Measurements from ENCODE around the gene GBX1.

Gene GBX1

DNA sequence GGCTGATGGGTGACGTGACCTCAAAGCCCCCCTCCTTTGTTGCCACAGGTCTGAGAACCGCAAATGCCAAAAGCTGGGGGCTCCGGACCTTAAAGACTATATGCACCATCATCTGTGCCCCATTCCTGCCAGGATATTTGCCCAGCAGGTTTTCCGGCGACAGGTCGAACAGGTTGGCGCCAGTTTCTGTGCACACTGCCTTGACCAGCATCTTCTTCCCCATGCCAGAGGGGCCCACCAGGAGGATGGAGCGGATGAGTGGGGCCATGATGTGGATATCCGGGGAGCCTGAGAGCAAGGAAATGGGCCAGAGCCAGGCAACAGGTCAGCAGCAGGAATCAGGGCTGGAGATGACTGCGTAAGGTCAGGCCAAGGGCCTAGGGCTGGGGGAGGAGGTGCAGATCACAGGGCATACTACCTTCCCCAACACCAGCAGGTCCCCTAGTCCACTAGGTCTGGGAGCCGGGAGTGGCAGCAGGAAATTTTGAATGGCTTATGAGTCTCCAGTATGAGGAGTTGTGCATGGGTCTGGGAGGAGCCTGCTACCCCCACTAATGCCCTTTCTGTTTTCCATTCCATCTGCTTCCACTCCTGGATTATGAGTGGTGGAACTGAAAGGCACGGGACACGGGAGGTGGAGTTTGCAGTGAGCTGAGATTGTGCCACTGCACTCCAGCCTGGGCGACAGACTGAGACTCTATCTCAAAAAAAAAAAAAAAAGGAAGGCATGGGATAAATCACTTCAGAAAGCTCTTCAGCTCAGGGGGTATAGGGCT lies 25.9 kb upstream of the GBX1 start:
- DNase-seq (ENCODE audit: low spot score) = no peak

- DNase-seq (ENCODE audit: low spot score) = no peak
Measured at GRCh38 chr7:151192002-151192539, 24.6 kb upstream of the GBX1 start.

GRCh38 chr7:151191544-151191943 lies 24.1 kb upstream of the GBX1 start:
- no peak for DNase-seq (ENCODE audit: low spot score)

- DNase-seq (ENCODE audit: low spot score) = no peak
Measured at GRCh38 chr7:151189038-151189437, 21.5 kb upstream of the GBX1 start.

DNA sequence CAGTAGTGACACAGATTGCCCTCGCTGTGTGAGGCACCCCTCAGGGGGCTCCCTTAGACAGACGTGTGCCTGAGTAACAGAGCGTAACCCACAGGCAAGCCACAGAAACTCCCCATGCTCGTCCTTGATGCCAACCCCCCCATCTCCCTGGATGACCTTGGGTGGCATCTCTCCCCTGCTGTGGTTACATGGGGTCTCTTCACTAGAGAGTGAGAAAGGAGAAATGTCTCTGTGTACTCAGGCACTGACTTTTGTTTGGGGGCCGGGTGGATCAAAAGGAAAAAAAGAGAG lies 20.7 kb upstream of the GBX1 start:
- DNase-seq (ENCODE audit: low spot score) = no peak

DNA sequence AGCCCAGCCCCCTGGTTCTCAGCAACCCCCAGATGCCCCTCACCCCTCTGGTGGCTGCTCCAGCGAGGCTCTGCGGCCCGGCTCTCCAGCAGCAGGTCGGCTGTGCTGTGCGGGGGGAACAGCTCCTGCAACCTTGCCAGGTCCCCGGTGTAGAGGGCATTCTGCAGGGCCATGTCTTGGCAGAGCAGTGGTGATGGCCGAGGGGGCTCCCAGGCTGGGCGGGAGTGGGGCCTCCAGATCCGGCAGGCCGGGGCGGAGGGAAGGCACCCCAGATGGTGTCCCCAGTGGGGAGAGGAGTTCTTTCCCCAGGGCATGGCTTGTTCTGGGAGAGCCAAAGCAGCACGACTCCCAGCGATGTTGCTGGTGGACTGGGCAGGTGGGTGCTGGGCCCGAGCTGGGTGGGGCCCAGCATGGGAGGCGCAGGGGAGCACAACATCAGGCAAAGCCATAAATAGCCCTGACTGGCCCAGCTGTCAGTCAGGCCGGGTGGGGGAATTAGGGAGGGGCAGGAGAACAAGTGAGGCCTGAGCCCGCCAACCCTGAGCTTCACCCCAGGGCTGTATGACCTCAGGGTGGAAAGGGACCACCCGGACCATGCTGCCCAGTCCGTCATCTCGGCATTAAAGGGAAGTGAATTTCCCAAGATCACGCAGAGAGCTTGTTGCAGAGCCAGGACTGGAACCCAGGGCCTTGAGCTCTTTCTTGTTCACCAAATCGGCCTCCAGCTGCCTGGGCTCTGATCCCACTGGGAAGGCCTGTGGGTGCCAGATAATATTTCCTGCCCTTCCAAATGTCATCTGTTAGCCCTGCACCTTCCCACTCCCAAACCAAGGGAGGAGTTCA lies 20.1 kb upstream of the GBX1 start:
- no peak for DNase-seq (ENCODE audit: low spot score)

DNA sequence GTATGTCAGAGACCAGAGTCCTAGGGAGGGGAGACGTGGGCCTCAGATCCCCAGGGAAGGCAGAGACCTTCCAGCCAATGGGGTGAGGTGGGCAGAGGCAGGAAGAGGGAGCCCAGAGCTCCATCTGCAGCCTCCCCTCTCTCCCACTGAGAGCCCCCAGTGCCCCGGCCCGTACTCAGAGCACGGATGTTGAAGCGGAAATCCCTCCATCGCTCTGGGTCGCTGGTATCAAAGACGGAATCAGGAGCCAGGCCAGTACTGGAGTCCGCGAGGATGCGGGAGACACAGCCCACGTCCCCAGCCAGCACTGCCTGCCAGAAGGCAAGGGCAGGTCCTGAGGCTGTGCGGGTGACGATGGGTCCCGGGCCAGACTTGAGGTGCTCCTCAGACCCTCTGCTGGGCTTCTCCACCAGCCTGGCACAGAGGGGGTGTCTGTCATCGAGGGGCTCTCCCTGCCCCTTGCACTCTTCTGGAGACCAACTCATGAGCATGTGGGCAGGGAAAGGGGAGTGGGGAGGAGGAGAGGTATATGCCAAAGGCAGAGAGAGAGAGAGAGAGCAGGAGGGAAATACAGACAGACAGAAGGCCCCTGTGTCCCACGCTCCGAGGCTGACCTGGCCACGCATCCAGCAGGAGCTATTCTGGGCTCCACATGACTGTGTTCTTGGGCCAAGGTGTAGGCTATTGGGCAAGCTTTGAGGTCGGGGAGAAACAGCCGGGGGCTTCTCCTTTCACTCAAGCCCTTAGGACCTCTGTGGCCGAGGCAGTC lies 19.3 kb upstream of the GBX1 start, which contains the start of gene ASB10:
Gene ASB10 (minus strand): TSS at position 611 of the 769 bp plus-strand sequence. CDS start 120 bp downstream, at position 491.
- DNase-seq (ENCODE audit: low spot score) = no peak

DNA sequence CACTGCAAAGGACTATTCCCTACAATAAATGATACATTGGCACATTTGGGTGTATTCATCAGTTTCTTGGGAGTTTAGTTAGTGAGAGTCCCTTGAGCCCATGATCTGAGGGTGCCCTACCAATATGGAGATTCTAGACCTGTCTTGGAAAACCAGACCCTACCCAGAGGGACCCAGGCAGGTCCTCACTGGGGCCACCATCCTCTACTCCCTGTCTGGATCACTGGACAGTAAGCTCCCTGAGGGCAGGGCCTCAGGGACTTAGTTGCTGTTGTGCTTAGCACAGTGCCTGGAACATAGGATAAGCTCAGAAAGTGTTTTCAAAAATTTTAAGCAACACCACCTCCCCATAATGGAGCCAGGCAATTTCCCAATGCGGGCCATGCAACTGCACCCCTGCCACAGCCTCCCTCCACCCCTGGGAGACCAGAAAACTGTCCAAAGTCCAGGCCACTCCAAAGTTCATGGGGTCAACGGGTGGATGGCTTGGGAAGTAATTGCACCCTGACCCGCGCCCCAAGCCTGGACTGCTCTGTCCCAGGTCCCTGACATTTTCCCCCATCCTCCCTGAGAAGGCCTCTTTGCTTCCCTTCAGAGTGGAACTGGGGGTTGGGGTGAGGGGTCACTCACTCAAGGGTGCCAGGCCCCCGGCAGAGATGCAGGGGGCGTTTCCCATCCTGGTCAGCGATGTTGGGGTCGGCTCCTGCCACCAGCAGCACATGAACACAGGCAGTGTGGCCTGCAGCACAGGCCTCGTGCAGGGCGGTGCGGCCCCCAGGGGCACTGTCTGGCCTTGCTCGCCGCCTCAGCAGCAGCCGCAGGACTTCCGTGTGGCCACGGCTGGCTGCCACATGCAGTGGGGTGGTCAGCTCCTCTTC lies 18.5 kb upstream of the GBX1 start:
- DNase-seq (ENCODE audit: low spot score) = no peak

- DNase-seq (ENCODE audit: low spot score) = no peak
Measured at GRCh38 chr7:151181011-151181431, 13.5 kb upstream of the GBX1 start.

DNA sequence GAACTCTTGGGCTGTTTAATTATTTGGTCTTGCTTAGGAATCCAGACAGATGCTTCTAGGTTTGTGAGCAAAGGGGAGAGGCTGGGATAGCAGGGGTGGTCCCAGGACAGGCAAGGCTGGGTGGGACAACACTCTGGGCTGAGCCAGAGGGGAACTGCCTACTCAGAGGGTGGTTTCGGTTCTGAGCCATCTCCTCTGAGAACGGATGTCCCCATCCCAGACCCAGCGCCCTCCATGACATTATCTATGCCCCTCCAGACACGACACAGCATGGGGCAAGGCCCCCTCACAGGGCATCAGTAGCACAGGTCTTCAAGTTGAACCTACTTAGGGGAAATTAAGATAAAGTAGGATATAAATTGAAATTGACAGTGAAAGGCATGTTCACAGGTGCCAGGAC lies 12.5 kb upstream of the GBX1 start:
- DNase-seq (ENCODE audit: low spot score) = no peak

DNA sequence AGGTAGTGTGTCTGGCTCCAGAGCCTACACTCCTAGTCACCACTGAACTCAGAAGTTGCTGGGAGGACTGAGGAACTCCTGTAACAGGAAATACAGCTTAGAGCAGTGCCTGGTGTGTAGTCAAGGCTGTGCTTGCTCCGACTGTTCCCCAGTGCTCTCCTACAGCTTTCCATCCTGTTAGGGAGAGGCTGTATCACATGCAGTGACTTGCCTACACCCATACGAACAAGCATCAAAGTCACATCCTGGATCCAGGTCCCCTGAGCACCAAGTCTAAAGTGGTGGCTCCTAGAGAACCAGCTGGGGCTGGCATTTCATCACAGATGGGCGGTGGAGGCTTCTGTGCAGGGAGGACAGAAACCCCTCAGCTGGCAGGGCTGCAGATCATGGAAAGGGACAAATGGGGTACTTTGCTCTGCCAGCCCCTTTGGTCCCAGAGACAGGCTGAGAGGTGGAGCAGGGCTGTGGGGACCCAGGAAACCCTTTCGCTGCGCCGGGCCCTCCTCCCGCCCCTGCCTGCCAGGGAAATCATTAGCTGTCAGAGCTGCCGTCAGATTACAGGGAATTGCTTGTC lies 11.9 kb upstream of the GBX1 start:
- no peak for DNase-seq (ENCODE audit: low spot score)

GRCh38 chr7:151178831-151179230 lies 11.3 kb upstream of the GBX1 start:
- DNase-seq (ENCODE audit: low spot score) = no peak

DNA sequence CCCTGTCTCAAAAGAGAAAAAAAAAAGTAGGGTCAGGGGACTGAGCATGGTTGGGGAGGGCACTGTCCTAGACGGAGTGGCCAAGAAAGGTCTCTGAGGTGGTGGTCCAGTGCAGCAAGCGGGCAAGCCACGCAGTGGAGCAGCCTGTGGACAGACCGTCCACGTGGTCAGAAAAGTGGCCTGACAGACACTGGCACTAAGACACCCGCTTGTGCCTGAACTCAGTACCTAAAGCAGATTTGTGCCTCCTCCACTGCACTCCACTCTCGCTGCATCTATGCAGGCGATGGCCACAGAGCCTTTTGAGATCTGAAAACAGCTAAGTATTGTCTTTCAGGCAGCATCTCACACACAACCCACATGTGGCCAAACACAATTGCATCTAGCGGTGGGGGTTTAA lies 10.7 kb upstream of the GBX1 start:
- DNase-seq (ENCODE audit: low spot score) = peak; percentile 23

- no peak for DNase-seq (ENCODE audit: low spot score)
Measured at GRCh38 chr7:151177310-151177709, 9.8 kb upstream of the GBX1 start.

- no peak for DNase-seq (ENCODE audit: low spot score)
Measured at GRCh38 chr7:151176401-151176800, 8.9 kb upstream of the GBX1 start.

DNA sequence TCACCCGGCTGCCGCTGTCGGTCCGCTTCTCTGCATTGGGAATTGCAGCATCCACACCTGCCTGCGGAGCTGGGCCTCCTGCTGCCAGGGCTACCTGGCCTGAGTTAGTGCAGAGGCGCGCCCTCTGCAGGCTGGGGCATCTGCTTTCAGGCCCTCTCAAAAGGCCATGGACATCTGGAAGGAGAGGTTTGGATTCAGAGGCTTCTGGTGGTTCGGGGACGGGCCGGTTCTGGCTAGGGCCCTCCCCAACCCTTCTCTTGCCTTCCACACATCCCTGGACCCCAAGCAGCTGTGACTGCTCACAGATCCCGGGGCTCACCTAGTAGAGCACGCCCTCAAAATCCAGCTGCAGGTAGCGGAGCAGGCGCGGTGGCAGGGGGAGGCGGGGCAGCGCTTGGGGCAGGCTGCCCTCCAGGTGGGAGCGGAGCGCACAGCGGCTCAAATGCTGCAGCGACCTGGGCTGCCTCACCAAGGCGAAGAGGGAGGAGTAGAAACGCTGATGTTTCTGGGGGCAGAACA lies 8.4 kb upstream of the GBX1 start:
- DNase-seq (ENCODE audit: low spot score) = no peak

GRCh38 chr7:151175047-151175792 lies 7.7 kb upstream of the GBX1 start:
- DNase-seq (ENCODE audit: low spot score) = no peak

GRCh38 chr7:151174246-151175046 lies 7.0 kb upstream of the GBX1 start:
- DNase-seq (ENCODE audit: low spot score) = no peak
